Endothelial cell of umbilical vein (primary cell): ENCODE data around the gene RBM8A. TPM values are rescaled to one million over a fixed set of nuclear protein-coding genes. Genes with fewer than 3 reads are reported as not detected.

Source experiments
- BruUV-seq: library from RNA; stranded (reverse); fragments of 400-500 nt; replicated peaks from 2 replicates; lab custom pipeline; 2021; lab: Mats Ljungman, UMichigan
- CTCF ChIA-PET: fragments of 300-600, 350-600 bp; sonication (Branson Sonifier 250); formaldehyde crosslinking; loops from one replicate; lab custom pipeline; 2021; ENCODE audit warnings: antibody characterized with exemption, inconsistent platforms; lab: Charles Lee
- POLR2A ChIA-PET: fragments of 300-600, 350-600 bp; sonication (Branson Sonifier 250); formaldehyde crosslinking; loops from one replicate; lab custom pipeline; 2021; ENCODE audit warnings: antibody characterized with exemption, inconsistent platforms; lab: Charles Lee
- DNase-seq: peaks from one replicate; pipeline ENCODE4 v3.0.0-alpha.2; 2011; ENCODE audit warnings: low read depth, low spot score
- FAIRE-seq: peaks from 2 replicates; lab custom pipeline; 2011; peaks lifted over from hg19 to GRCh38; lab: Jason Lieb, UNC
- H2AFZ ChIP-seq: 2 replicates; pipeline ENCODE4 v1.6.0; 2012; ENCODE audit warnings: low read depth, low read length, control low read depth, inconsistent platforms
- H3K27ac ChIP-seq: 2 replicates; pipeline ENCODE4 v1.5.1; 2011; ENCODE audit warnings: low read depth, mild to moderate bottlenecking, control low read depth, low read length, moderate library complexity; ENCODE audit not compliant: insufficient read depth
- H3K27me3 ChIP-seq, 2 experiments: 2 replicates each; pipeline versions ENCODE4 v1.6.0 to v1.6.1; 2011; ENCODE audit warnings: low read length in 2 of 2, mixed read lengths in 1 of 2; ENCODE audit not compliant: control insufficient read depth in 2 of 2, insufficient read depth in 2 of 2
- H3K36me3 ChIP-seq, 2 experiments: 2 replicates in 1 of 2; 3 replicates in 1 of 2; pipeline ENCODE4 v1.5.1; 2011; ENCODE audit warnings: low read length in 2 of 2, mild to moderate bottlenecking in 1 of 2, moderate library complexity in 1 of 2; ENCODE audit not compliant: control insufficient read depth in 2 of 2, insufficient read depth in 2 of 2; ENCODE audit errors: extremely low read depth in 1 of 2
- H3K4me1 ChIP-seq: 3 replicates; pipeline ENCODE4 v1.5.1; 2011; ENCODE audit warnings: mild to moderate bottlenecking, low read length; ENCODE audit not compliant: control insufficient read depth, insufficient read depth; ENCODE audit errors: extremely low read depth
- H3K4me2 ChIP-seq: 2 replicates; pipeline ENCODE4 v1.6.1; 2011; ENCODE audit warnings: low read length, control low read depth, mixed read lengths; ENCODE audit not compliant: insufficient read depth
- H3K4me3 ChIP-seq, 3 experiments: fragments of 200-600 bp in 1 of 3; sonication (generic), shearing (Covaris generic) in 1 of 3; replicated peaks in 1 of 3; 2 replicates each; pipeline ENCODE4 v1.5.1; 2011 to 2016; ENCODE audit warnings: control low read depth in 3 of 3, low read length in 3 of 3, mild to moderate bottlenecking in 2 of 3, inconsistent platforms in 1 of 3, low read depth in 1 of 3, moderate library complexity in 1 of 3; ENCODE audit not compliant: insufficient read depth in 1 of 3
- H3K79me2 ChIP-seq: 2 replicates; pipeline ENCODE4 v1.6.0; 2012; ENCODE audit warnings: low read length, inconsistent platforms; ENCODE audit not compliant: control insufficient read depth, insufficient read depth
- H3K9ac ChIP-seq: replicated peaks from 2 replicates; pipeline ENCODE3; 2011; ENCODE audit warnings: low read length, control low read depth; ENCODE audit not compliant: insufficient read depth; ENCODE audit errors: extremely low read depth
- H3K9me1 ChIP-seq: replicated peaks from 3 replicates; pipeline ENCODE4 v1.6.0; 2011; ENCODE audit warnings: mild to moderate bottlenecking, low read length; ENCODE audit not compliant: control insufficient read depth, insufficient read depth; ENCODE audit errors: extremely low read depth
- H3K9me3 ChIP-seq: replicated peaks from 2 replicates; pipeline ENCODE4 v1.5.1; 2012; ENCODE audit warnings: low read length, inconsistent platforms; ENCODE audit not compliant: control insufficient read depth, insufficient read depth
- H4K20me1 ChIP-seq: replicated peaks from 2 replicates; pipeline ENCODE3; 2011; ENCODE audit warnings: mild to moderate bottlenecking, low read length; ENCODE audit not compliant: control insufficient read depth, insufficient read depth; ENCODE audit errors: extremely low read depth
- CTCF ChIP-seq, 2 donors: IDR thresholded peaks; 1 replicate in 1 of 2; 2 replicates in 1 of 2; pipeline ENCODE4 v1.5.1; 2011; ENCODE audit warnings: low read length in 2 of 2, mild to moderate bottlenecking in 2 of 2, moderate library complexity in 2 of 2, control low read depth in 1 of 2, inconsistent platforms in 1 of 2, low read depth in 1 of 2; ENCODE audit not compliant: insufficient read depth in 1 of 2; ENCODE audit errors: extremely low read depth in 1 of 2
- EZH2 ChIP-seq: IDR thresholded peaks from 2 replicates; pipeline ENCODE4 v1.6.1; 2012; ENCODE audit warnings: borderline replicate concordance, low read depth, mild to moderate bottlenecking, moderate library complexity, low read length, inconsistent platforms; ENCODE audit not compliant: severe bottlenecking
- FOS ChIP-seq: IDR thresholded peaks from 2 replicates; pipeline ENCODE4 v1.6.1; 2011; ENCODE audit warnings: mild to moderate bottlenecking, low read length, moderate library complexity, borderline replicate concordance; ENCODE audit not compliant: insufficient read depth
- GATA2 ChIP-seq: IDR thresholded peaks from 2 replicates; pipeline ENCODE4 v1.7.0; 2011; ENCODE audit warnings: low read depth, mild to moderate bottlenecking, moderate library complexity, mixed read lengths, low read length; ENCODE audit not compliant: insufficient read length, insufficient read depth
- JUN ChIP-seq: IDR thresholded peaks from 2 replicates; pipeline ENCODE4 v1.6.1; 2011; ENCODE audit warnings: borderline replicate concordance, low read depth; ENCODE audit not compliant: insufficient read length, insufficient read depth
- MYC ChIP-seq: IDR thresholded peaks from one replicate; pipeline ENCODE4 v1.6.1; 2011; ENCODE audit warnings: mild to moderate bottlenecking, low read depth, low read length
- POLR2AphosphoS5 ChIP-seq: IDR thresholded peaks from 2 replicates; pipeline ENCODE4 v1.6.1; 2012; ENCODE audit warnings: low read depth, mild to moderate bottlenecking, control low read depth, low read length, moderate library complexity; ENCODE audit not compliant: insufficient read depth
- dilution Hi-C: fragments of 300-500 bp; cut with MboI; formaldehyde crosslinking; loops from one replicate; pipeline ENCODE4 v1.15.0; 2019; ENCODE audit warnings: low sequenced_read_pairs; ENCODE audit not compliant: extremely low pct_ligation_motif_present
- intact Hi-C: fragments of 100-400 bp; cut with micrococcal nuclease; formaldehyde crosslinking; loops from one replicate; pipeline ENCODE4 v1.10.0; 2022
- polyA plus RNA-seq, 4 experiments: library from polyadenylated mRNA; depleted of rRNA in 3 of 4; stranded (reverse) in 3 of 4; unstranded in 1 of 4; fragments of >200 nt; gene quantifications; 2 replicates each; pipeline versions ENCODE4 v1.2.1 to v1.2.3, GENCODE V29; 2011 to 2012; ENCODE audit warnings: missing spikeins in 1 of 4
- total RNA-seq: library from RNA; stranded (reverse); gene quantifications from 2 replicates; pipeline ENCODE4 v1.2.3, GENCODE V29; 2021
- TF ChIP-seq, protein P1 (sequence below): IDR thresholded peaks from 2 replicates; pipeline ENCODE4 v1.6.1; 2011; ENCODE audit not compliant: insufficient read depth, insufficient read length

Gene RBM8A
- total and polyA plus RNA-seq, 2 donors (not counting 3 experiments of a cell fraction or from before 2014, with no cell fraction given) = 192 to 194 TPM

- CTCF ChIA-PET = interaction anchor here (1.0 to 3.3 kb wide), 3 partner anchors 8 to 56 kb away, joined by 3 to 21 read pairs (median 4); partner anchors contain the start of genes ITGA10 and NUDT17
- DNase-seq (no peak), FAIRE-seq (no peak)
Measured at GRCh38 chr1:145901312-145902021, 25.8 kb downstream of the RBM8A start.

More at GRCh38 chr1:145901312-145902021, 25.8 kb downstream of the RBM8A start:
- no TSS peak for BruUV-seq
- Histone ChIP-seq H3K9ac (no peak overlapping the region), H3K4me2 (no peak overlapping the region), H3K4me3 (no peak overlapping the region), H4K20me1 (no peaks in the 10 kb centered on the region), H3K36me3 (peaks cover 0 to 1% of the 10 kb centered on the region in 2 experiments), H3K27me3 (no peaks in the 10 kb centered on the region), H3K4me1 (no peaks in the 10 kb centered on the region), H3K9me1 (no peaks in the 10 kb centered on the region), H2AFZ (no peak overlapping the region), H3K27ac (no peak overlapping the region), H3K9me3 (no peaks in the 10 kb centered on the region), H3K79me2 (no peaks in the 10 kb centered on the region)
- intact Hi-C loops = no loop called here
- no peak for TF ChIP-seq CTCF (IDR thresholded peaks at IDR 0.05; ENCODE audit: extremely low read depth in 1 of 2, insufficient read depth in 1 of 2, low read depth in 1 of 2, low read length in 2 of 2)
- TF ChIP-seq JUN = no peak
- no peak for TF ChIP-seq EZH2
- TF ChIP-seq, protein P1, sequence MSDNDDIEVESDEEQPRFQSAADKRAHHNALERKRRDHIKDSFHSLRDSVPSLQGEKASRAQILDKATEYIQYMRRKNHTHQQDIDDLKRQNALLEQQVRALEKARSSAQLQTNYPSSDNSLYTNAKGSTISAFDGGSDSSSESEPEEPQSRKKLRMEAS = no peak
- no peak for TF ChIP-seq GATA2
- no peak for TF ChIP-seq POLR2AphosphoS5
- no peak for TF ChIP-seq FOS
- no peak for TF ChIP-seq MYC
- dilution Hi-C loops = no loop called here
- POLR2A ChIA-PET = no interaction called here
